NCI-H2227 (cell line): Measurements from ENCODE around the gene STX8.

Source experiments
- DNase-seq: peaks from one replicate; lab custom pipeline; 2025; ENCODE audit not compliant: unreplicated experiment; lab: John Stamatoyannopoulos, UW

STX8 gene

GRCh38 chr17:9557161-9557755 lies 18.4 kb downstream of the STX8 start:
- no peak for DNase-seq

GRCh38 chr17:9554715-9555114 lies 20.9 kb downstream of the STX8 start:
- DNase-seq = peak; percentile 62

DNA sequence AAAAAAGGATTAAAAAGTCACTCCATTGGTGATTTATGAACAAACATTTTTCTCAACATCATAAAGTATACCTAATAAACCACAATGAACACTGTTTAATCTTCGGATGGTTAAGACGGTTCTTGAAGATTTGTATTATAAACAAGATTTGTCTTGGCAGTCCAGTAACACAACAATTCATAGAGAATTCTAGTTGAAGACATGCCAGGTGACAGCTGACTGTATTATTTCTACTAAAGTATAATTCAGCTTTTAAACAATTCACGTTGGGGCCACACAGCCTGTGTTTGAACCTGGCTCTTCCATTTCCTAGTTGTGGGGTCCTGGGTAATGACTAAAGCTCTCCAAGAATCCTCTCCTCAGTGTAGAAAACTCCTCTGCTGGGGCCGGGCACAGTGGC lies 22.0 kb downstream of the STX8 start:
- no peak for DNase-seq

GRCh38 chr17:9553181-9553580 lies 22.4 kb downstream of the STX8 start:
- no peak for DNase-seq

DNA sequence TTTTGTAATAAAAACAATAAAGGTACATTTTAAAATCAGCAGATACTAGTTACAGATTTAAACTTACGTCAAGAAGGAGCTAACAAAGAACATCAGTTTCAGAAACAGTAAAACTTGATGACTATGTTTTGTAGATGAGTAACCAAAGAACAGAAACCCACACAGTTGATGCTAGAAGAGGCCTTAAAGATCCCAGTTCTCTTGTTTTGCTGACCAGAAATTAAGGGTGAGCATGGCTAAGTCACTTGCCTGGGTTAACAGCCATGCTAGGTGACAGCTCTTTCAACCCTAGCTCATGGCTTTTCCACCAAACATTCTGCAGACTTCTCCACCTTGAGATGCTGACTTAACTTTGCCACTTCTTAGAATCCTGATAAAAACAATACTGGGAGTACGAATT lies 26.4 kb downstream of the STX8 start:
- DNase-seq = no peak

GRCh38 chr17:9544221-9544620 lies 31.4 kb downstream of the STX8 start:
- DNase-seq = no peak

- DNase-seq = no peak
These were observed 33.9 kb downstream of the STX8 start for GRCh38 chr17:9541718-9542117.

DNA sequence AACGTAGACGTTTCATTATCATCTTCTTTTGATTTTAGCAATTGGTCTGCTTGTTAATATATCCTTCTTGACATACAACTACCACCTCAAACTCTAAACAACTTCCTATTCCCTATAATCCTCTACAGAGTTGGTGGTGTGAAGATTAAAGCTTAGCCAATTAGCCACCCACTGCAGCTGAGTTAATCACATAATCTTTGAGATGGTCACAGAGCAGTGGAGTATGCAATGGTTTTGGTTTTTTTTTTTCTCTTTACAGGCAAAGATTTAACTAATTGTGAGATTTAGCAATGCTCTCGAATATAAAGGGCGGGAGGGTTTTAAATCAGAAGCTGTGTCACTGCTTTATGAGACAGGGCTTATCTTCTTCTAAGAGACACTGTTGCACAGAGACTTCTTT lies 37.0 kb downstream of the STX8 start:
- no peak for DNase-seq

DNA sequence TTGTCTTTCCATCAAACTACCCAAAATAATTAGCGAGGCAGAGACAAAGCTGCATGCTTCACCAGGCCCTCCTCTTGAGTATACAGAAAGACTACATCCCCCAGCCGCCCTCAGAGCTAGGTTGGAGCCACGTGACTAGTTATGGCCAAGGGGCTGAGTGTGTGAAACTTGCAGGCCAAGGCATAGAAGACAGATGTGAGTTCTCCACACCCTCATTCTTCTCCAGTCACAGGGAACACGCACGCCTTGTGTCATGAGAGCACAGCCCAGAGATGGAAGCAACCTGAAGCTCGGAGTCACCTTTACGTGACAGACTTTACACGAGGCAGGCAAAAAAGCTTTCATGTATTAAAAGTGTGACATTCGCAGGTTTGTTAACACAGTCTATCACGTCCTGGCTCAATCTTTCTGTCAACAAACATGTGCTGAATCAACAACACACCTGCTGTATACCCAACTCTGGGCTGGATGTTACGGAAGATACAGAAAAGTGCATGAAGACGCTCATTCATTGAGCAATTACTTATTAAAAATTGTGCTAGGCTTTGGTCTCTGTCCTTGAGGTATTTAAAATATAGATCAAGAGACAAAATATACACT lies 38.3 kb downstream of the STX8 start:
- DNase-seq = no peak

- DNase-seq = no peak
These were observed 39.6 kb downstream of the STX8 start for GRCh38 chr17:9536061-9536460.

DNA sequence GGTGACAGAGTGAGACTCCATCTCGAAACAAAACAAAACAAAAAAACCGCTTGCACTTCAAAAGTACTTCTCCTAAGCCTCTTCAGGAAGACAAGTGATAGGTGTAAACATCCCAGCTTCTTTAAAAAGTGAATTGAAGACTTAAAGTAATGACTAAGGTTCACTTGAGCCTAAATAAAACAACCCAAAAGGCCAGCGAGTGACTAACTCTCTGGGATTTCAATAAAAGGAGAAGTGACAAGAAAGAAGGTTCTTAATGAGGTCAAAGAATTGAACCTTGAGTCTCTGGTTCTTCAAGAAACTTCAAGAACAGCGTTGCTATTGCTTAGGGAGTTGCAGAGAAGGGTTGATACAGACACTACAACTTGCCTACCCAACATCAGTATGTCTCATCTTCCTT lies 42.2 kb downstream of the STX8 start:
- DNase-seq = no peak

DNA sequence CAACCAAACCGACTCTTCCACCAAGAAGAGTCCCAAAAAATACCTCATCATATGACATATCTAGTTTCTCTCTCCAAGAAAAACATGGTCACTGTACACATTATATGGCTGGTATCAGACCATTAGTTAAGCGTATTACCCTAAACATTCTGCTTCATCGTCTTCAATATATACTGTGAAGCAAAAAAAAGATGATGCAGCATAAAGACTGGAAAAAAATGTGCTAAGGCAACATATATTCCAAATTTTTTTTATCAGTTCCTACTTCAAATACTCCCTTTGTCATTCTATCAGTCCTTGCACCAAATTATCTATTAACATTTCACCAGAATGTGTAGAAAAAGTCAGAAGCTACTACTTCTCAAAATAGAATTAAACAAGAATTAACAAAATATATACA lies 42.9 kb downstream of the STX8 start:
- DNase-seq = no peak

GRCh38 chr17:9531034-9531433 lies 44.6 kb downstream of the STX8 start:
- no peak for DNase-seq

DNA sequence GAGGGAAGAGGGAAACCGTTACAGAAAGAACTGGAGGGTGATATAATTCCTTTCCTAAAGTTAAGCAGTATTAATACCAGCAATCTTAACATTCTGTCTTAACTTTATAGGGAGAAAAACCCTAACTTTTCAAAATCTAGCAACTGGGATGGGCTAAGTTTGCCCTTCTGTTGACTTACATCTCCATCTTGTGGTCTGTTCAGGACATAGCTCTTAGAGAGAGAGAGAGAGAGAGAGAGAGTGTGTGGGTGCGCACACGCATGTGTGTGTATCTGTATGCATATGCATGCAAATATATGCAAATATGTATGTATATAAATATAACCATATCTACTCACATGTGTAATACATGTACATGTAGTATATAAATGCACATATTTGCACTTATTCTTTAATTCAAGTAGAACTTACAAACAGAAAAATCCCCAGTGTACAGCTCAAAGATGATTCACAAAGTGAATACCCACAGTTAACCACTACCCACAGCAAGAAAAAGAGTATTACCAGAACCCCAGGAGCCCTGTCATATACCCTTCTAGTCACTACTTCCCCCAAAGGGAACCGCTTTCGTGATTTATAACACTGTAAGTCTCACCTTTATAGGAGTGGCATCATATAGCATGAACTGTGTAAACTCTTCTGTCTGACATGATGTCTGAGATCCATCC lies 46.5 kb downstream of the STX8 start:
- DNase-seq = peak; percentile 6

DNA sequence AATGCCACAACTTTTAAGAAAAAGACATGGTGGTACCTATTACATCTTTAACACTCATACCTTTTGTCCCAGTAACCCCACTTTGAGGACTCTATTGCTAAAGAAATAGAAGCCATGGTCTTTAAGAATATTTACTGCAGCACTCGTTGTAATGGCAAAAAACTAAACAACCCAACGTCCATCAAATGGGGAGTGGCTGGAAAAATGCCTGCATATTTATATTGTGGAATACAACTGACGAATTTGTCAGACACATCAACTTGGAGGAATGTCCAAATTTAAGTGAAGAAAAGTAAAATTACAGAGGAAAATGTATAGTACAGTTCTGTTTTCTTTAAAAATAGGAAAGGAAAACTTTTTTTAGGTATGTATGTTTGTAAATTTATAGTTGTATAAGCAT lies 47.8 kb downstream of the STX8 start:
- no peak for DNase-seq

- DNase-seq = peak; percentile 41
These were observed 53.5 kb downstream of the STX8 start for GRCh38 chr17:9522074-9522473.

GRCh38 chr17:9521062-9521461 lies 54.6 kb downstream of the STX8 start:
- DNase-seq = no peak

DNA sequence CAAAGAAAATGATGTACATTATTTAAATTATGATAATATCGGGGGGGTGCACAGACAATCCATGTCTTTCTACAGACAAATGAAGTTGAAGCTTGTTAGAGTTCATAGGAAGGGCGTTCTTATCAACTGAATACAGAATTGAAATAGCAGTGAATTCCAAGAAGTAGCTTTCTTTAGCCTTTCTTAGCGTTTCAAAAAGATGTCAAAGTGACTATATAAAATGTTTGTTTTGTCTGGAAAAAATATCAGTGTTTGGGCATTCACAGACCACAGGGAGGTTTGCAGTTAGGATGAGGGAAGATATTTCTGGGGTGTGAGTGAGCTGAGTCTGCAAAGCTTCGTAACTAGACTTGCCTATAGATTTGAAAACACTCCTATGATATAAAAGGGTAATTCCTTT lies 55.0 kb downstream of the STX8 start:
- no peak for DNase-seq

GRCh38 chr17:9519583-9520272 lies 55.9 kb downstream of the STX8 start:
- DNase-seq = no peak

DNA sequence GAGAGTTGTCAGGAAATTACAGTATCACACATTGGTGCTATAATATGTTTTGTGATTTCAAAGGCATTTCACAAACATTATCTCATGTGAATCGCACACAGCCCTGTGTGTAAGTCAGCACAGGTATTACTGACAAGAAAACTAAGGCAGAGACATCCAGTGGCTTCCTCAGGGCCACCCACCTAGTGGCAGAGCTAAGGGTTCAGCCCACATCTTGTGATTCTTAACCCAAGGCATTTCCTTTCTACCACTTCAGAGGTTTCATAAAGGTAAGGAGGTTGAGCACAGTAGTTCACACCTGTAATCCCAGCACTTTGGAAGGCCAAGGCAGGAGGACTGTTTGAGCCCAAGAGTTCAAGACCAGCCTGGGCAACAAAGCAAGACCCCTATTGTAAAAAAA lies 58.2 kb downstream of the STX8 start:
- no peak for DNase-seq

GRCh38 chr17:9513266-9513665 lies 62.4 kb downstream of the STX8 start:
- DNase-seq = no peak
